ENCODE results near the gene B3GNT4. TPM values are rescaled to one million over a fixed set of nuclear protein-coding genes. Genes with fewer than 3 reads are reported as not detected.
A peak's percentile ranks its signal among the peaks of the same experiment; 100 is the strongest.

B3GNT4 gene
- polyA plus RNA-seq, 1 experiment = 0.12 TPM

DNA sequence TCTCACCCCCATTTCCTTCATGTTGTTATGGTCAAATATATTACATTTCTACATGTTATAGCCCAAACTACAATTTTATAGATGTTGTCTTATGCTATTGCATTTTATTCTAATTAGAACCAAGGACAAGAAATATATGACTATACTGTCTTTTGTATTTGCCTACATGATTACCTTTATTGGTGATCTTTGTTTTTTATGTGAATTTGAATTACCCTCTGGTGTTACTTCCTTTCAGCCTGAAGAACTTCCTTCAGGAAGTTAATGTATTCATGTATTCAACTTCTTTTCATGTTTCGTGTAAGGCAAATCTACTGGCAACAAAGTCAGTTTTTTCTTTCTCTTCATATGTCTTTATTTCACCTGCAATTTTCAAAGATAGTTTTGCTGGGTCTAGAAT lies 8.7 kb upstream of the B3GNT4 start:
- H3K27me3 ChIP-seq (ENCODE audit: control insufficient read depth, insufficient read depth, low read length) = no peaks in the 10 kb centered on the region

DNA sequence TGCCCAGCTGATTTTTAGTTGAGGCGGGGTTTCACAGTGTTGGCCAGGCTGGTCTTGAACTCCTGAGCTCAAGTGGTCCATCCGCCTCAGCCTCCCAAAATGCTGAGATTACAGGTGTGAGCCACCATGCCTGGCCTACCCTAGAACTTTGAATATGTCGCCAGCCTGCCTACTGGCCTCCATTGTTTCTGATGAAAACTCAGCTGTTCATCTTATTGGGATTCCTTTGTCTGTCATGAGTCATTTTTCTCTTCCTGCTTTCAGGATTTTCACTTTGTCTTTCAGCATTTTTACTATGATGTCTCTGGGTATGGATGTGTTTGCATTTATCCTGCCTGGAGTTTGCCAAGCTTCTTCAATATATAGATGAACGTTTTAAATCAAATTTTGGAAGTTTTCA lies 8.1 kb upstream of the B3GNT4 start:
- H3K9me3 ChIP-seq (ENCODE audit: control insufficient read depth, insufficient read depth, low read length) = peaks cover 8% of the 10 kb centered on the region
- no peak for TF ChIP-seq CTCF (IDR thresholded peaks at IDR 0.05; ENCODE audit: low read depth, low read length)
- H3K27ac ChIP-seq (ENCODE audit: low read depth, low read length) = no peak overlapping the region
- DNase-seq (ENCODE audit: low read depth, low spot score) = no peak
- no peak overlapping the region for H3K4me3 ChIP-seq (ENCODE audit: low read depth, low read length)
- ChIA-PET CTCF (no interaction called here), POLR2A (no interaction called here)
- no peaks in the 10 kb centered on the region for H3K27me3 ChIP-seq (ENCODE audit: control insufficient read depth, insufficient read depth, low read length)

More for the DNA sequence above, 8.7 kb upstream of the B3GNT4 start:
- Histone ChIP-seq H3K4me3 (ENCODE audit: low read depth, low read length) (no peak overlapping the region), H3K9me3 (ENCODE audit: control insufficient read depth, insufficient read depth, low read length) (peaks cover 8% of the 10 kb centered on the region), H3K27ac (ENCODE audit: low read depth, low read length) (no peak overlapping the region)
- TF ChIP-seq CTCF (IDR thresholded peaks at IDR 0.05; ENCODE audit: low read depth, low read length) = no peak
- ChIA-PET CTCF (no interaction called here), POLR2A (no interaction called here)
- no peak for DNase-seq (ENCODE audit: low read depth, low spot score)

DNA sequence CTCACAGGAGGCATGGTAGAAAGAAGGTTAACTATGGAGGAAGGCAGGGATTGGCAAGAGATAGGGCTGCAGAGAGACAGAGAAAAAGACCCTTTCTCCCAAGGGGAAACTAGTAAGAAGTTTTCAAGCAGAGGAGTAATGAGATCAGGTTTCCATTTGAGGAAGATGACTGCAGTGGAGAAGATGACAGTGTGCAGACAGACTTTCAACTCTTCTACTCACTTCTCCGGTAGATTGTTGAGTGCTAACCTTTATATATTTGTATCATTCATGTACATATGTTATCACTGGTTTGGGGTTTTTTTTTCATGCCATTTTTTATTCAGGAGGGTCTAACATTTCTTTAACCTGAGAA lies 5.9 kb upstream of the B3GNT4 start:
- ChIA-PET POLR2A (no interaction called here), CTCF (no interaction called here)
- DNase-seq (ENCODE audit: low read depth, low spot score) = no peak
- Histone ChIP-seq H3K4me3 (ENCODE audit: low read depth, low read length) (no peak overlapping the region), H3K9me3 (ENCODE audit: control insufficient read depth, insufficient read depth, low read length) (peaks cover 8% of the 10 kb centered on the region), H3K27ac (ENCODE audit: low read depth, low read length) (peak overlapping the region; percentile 47), H3K27me3 (ENCODE audit: control insufficient read depth, insufficient read depth, low read length) (no peaks in the 10 kb centered on the region)
- TF ChIP-seq CTCF (IDR thresholded peaks at IDR 0.05; ENCODE audit: low read depth, low read length) = no peak

- no peak overlapping the region for H3K4me3 ChIP-seq (ENCODE audit: low read depth, low read length)
- peaks cover 5% of the 10 kb centered on the region for H3K9me3 ChIP-seq (ENCODE audit: control insufficient read depth, insufficient read depth, low read length)
- TF ChIP-seq CTCF (IDR thresholded peaks at IDR 0.05; ENCODE audit: low read depth, low read length) = no peak
- H3K27ac ChIP-seq (ENCODE audit: low read depth, low read length) = no peak overlapping the region
- CTCF ChIA-PET = no interaction called here
- POLR2A ChIA-PET = interaction anchor here (0.6 kb wide), 1 partner anchor 12 kb away, joined by 4 read pairs; no protein-coding TSS in a partner anchor
- peaks cover 5% of the 10 kb centered on the region for H3K27me3 ChIP-seq (ENCODE audit: control insufficient read depth, insufficient read depth, low read length)
- DNase-seq (ENCODE audit: low read depth, low spot score) = no peak
Observed at GRCh38 chr12:122199484-122200355, 3.8 kb upstream of the B3GNT4 start.

DNA sequence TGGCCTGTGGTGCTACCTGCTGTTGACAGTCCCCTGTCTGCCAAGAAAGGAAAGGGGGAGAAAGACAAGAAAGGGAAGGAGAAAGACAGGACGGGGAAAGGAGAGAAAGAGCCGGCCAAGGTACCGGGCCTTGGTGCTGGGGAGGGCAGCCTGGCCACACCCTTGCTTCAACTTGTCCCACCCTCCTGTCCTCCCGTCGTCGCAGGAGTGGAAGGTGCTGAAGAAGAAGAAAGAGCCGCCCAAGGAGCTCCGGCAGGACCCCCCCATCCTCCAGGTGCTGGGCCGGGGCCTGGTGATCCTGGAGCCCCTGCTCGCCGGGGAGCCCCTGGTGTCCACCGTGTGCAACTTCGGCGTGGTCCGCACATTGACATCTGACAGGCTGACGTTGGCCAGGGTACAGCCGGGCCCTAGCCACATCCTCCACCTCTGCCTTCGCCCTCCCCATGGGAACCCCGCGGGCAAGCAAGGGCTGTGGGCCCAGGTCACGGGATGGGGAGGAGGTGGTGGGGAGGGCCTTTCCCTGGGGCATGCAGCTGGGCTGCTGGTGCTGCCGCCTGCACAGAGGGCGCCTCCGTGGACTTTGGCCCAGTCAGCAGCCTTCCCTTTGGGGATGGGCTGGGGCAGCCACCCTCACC lies 2.9 kb upstream of the B3GNT4 start:
- Histone ChIP-seq H3K27me3 (ENCODE audit: control insufficient read depth, insufficient read depth, low read length) (peaks cover 10% of the 10 kb centered on the region), H3K4me3 (ENCODE audit: low read depth, low read length) (no peak overlapping the region), H3K27ac (ENCODE audit: low read depth, low read length) (no peak overlapping the region), H3K9me3 (ENCODE audit: control insufficient read depth, insufficient read depth, low read length) (no peaks in the 10 kb centered on the region; the same call in none of the 2 replicates)
- CTCF ChIA-PET = no interaction called here
- no peak for DNase-seq (ENCODE audit: low read depth, low spot score)
- no peak for TF ChIP-seq CTCF (IDR thresholded peaks at IDR 0.05; ENCODE audit: low read depth, low read length)
- POLR2A ChIA-PET = interaction anchor here (1.0 kb wide), 1 partner anchor 149 kb away, joined by 3 read pairs; no protein-coding TSS in a partner anchor

Data from AG04450 (cell line).